OCI-LY1 (cell line): ENCODE data around the gene VEGFB.
A peak's percentile ranks its signal among the peaks of the same experiment; 100 is the strongest.

Source experiments
- H2AFZ ChIP-seq: fragments of 200-600 bp; sonication (generic), shearing (Covaris generic); 2 replicates; pipeline ENCODE4 v1.6.0; 2014; ENCODE audit warnings: antibody characterized with exemption, mild to moderate bottlenecking, low read length
- H3F3A ChIP-seq: fragments of 200-600 bp; sonication (generic), shearing (Covaris generic); 2 replicates; pipeline ENCODE4 v1.6.0; 2014; ENCODE audit warnings: mild to moderate bottlenecking, antibody characterized with exemption, low read length, moderate library complexity; ENCODE audit not compliant: insufficient read depth
- H3K27ac ChIP-seq: fragments of 200-600 bp; sonication (generic); 2 replicates; pipeline ENCODE4 v1.5.1; 2014; ENCODE audit warnings: low read length, mixed run types, mild to moderate bottlenecking, low read depth; ENCODE audit not compliant: poor library complexity, severe bottlenecking
- H3K27me3 ChIP-seq: fragments of 200-600 bp; sonication (generic); 2 replicates; pipeline ENCODE4 v1.6.0; 2014; ENCODE audit warnings: antibody characterized with exemption, mild to moderate bottlenecking, low read length, moderate library complexity; ENCODE audit not compliant: insufficient read depth
- H3K36me3 ChIP-seq: fragments of 200-600 bp; sonication (generic); 2 replicates; pipeline ENCODE4 v1.6.1; 2014; ENCODE audit warnings: mild to moderate bottlenecking, antibody characterized with exemption, low read length, moderate library complexity, mixed read lengths; ENCODE audit not compliant: insufficient read depth
- H3K4me1 ChIP-seq: fragments of 200-600 bp; sonication (generic); 2 replicates; pipeline ENCODE4 v1.5.1; 2014; ENCODE audit warnings: mild to moderate bottlenecking, low read length, moderate library complexity; ENCODE audit not compliant: insufficient read depth, severe bottlenecking
- H3K4me2 ChIP-seq: fragments of 200-600 bp; sonication (generic), shearing (Covaris generic); 2 replicates; pipeline ENCODE4 v1.6.1; 2014; ENCODE audit warnings: low read length
- H3K4me3 ChIP-seq: fragments of 200-600 bp; sonication (generic); 2 replicates; pipeline ENCODE4 v1.5.1; 2014; ENCODE audit warnings: low read length, low read depth, mild to moderate bottlenecking, mixed read lengths; ENCODE audit not compliant: poor library complexity, severe bottlenecking
- H3K79me2 ChIP-seq: fragments of 200-600 bp; shearing (Covaris generic); 2 replicates; pipeline ENCODE4 v1.6.1; 2016; ENCODE audit warnings: mixed run types, low read length, mixed read lengths; ENCODE audit not compliant: insufficient read depth
- H3K9ac ChIP-seq: fragments of 200-600 bp; sonication (generic), shearing (Covaris generic); 2 replicates; pipeline ENCODE4 v1.6.1; 2014; ENCODE audit warnings: mild to moderate bottlenecking, low read length, mixed read lengths
- H3K9me2 ChIP-seq: fragments of 200-600 bp; sonication (generic), shearing (Covaris generic); 2 replicates; pipeline ENCODE4 v1.6.1; 2014; ENCODE audit warnings: low read depth, mild to moderate bottlenecking, low read length, mixed read lengths
- H3K9me3 ChIP-seq: fragments of 200-600 bp; shearing (Covaris generic); 2 replicates; pipeline ENCODE4 v1.6.1; 2014; ENCODE audit warnings: low read length, mixed read lengths
- H4K20me1 ChIP-seq: fragments of 200-600 bp; sonication (generic), shearing (Covaris generic); 2 replicates; pipeline ENCODE4 v1.6.0; 2016; ENCODE audit warnings: mild to moderate bottlenecking, low read length; ENCODE audit not compliant: insufficient read depth
- CTCF ChIP-seq: fragments of 200-600 bp; sonication (generic), shearing (Covaris generic); IDR thresholded peaks from 2 replicates; pipeline ENCODE4 v1.5.1; 2017; ENCODE audit warnings: mild to moderate bottlenecking, antibody characterized with exemption, low read length, moderate library complexity, mixed read lengths
- EZH2 ChIP-seq: fragments of 200-600 bp; sonication (generic), shearing (Covaris generic); IDR thresholded peaks from 2 replicates; pipeline ENCODE4 v1.8.0; 2017; ENCODE audit warnings: borderline replicate concordance, mixed run types, mild to moderate bottlenecking, antibody characterized with exemption, low read length, moderate library complexity, mixed read lengths

Gene VEGFB

DNA sequence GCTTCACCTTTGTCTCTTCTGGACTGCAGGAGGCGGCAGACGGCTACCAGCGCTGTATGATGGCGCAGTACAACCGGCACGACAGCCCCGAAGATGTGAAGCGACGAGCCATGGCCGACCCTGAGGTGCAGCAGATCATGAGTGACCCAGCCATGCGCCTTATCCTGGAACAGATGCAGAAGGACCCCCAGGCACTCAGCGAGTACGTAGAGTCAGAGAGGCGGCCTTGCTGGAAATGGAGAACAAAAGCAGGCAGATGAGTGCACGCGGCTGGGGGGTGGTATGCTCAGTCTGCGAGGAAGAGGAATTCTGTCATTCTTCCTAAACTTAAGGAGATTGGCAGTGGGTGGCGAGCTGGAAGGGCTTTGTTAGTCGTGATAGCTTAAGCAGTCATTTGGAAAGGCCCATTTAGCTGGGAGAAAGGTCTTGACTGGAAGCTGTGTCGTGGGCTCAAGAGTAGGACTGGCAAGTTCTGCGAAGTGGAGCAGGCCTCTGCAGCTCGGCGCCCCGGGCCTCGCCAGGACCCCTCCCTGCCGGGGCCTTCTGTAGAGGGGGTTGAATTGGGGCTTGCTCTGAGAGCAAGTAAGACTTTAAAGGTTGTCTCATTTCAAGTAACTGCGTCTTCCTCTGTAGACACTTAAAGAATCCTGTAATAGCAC lies 30.8 kb upstream of the VEGFB start:
- Histone ChIP-seq H3K9me3 (no peaks in the 10 kb centered on the region), H4K20me1 (no peaks in the 10 kb centered on the region), H3F3A (no peaks in the 10 kb centered on the region), H3K79me2 (no peaks in the 10 kb centered on the region), H3K4me1 (peaks cover 34% of the 10 kb centered on the region), H3K4me2 (no peak overlapping the region), H3K36me3 (peaks cover 76% of the 10 kb centered on the region), H3K4me3 (no peak overlapping the region), H3K27ac (no peak overlapping the region), H2AFZ (no peak overlapping the region), H3K9ac (no peak overlapping the region), H3K27me3 (no peaks in the 10 kb centered on the region), H3K9me2 (no peaks in the 10 kb centered on the region)
- no peak for TF ChIP-seq EZH2
- no peak for TF ChIP-seq CTCF

DNA sequence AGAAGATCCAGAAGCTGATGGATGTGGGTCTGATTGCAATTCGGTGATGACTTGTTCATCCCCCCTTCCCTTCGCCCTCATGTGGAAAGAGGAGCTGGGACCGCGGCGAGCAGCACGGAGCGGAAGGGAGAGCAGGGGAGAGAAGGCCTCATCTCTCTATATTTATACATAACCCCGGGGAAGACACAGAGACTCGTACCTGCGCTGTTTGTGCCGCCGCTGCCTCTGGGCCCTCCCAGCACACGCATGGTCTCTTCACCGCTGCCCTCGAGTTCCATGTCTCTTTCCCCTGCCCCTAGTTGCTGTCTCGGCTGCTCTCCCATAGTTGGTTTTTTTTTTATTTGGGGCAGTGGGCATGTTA lies 30.3 kb upstream of the VEGFB start:
- H4K20me1 ChIP-seq = no peaks in the 10 kb centered on the region
- no peak overlapping the region for H3K4me2 ChIP-seq
- H3K9me3 ChIP-seq = no peaks in the 10 kb centered on the region
- no peaks in the 10 kb centered on the region for H3F3A ChIP-seq
- no peaks in the 10 kb centered on the region for H3K79me2 ChIP-seq
- H3K4me1 ChIP-seq = peaks cover 39% of the 10 kb centered on the region
- no peak overlapping the region for H3K9ac ChIP-seq
- no peak overlapping the region for H2AFZ ChIP-seq
- H3K4me3 ChIP-seq = no peak overlapping the region
- no peak overlapping the region for H3K27ac ChIP-seq
- peaks cover 76% of the 10 kb centered on the region for H3K36me3 ChIP-seq
- TF ChIP-seq CTCF = no peak
- TF ChIP-seq EZH2 = no peak
- H3K27me3 ChIP-seq = no peaks in the 10 kb centered on the region
- no peaks in the 10 kb centered on the region for H3K9me2 ChIP-seq

DNA sequence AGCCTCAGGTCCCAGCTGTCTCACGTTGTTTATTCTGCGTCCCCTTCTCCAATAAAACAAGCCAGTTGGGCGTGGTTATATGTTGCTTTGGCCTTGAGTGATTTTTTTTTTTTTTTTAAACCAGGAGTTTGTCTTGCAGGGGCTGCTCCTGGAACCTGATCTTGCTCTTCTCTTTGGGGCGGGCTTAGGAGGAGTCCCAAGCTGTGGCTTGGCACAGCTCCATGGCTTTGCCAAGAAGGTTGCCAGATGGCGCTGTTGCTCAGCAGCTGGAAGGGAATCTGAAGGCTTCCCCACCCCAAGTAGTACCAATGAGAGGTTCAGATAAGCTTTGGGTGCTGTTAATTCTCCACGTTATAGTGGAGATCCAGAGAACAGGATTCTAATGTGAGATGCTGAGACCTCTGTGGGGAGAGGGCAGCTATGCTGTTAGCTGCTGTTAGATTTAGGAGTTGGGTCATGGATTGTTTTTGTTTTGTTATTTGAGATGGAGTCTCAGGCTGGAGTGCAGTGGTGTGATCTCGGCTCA lies 29.9 kb upstream of the VEGFB start:
- TF ChIP-seq EZH2 = no peak
- peak; percentile 86 for TF ChIP-seq CTCF
- Histone ChIP-seq H3K9me2 (no peaks in the 10 kb centered on the region), H3K79me2 (no peaks in the 10 kb centered on the region), H3K9me3 (no peaks in the 10 kb centered on the region), H3K4me2 (no peak overlapping the region), H2AFZ (no peak overlapping the region), H3F3A (no peaks in the 10 kb centered on the region), H3K4me3 (no peak overlapping the region), H3K9ac (no peak overlapping the region), H3K27me3 (no peaks in the 10 kb centered on the region), H4K20me1 (no peaks in the 10 kb centered on the region), H3K36me3 (peaks cover 73% of the 10 kb centered on the region), H3K27ac (peak overlapping the region; percentile 82), H3K4me1 (peaks cover 41% of the 10 kb centered on the region)
